Measurements from ENCODE around the gene BFSP1.

Gene BFSP1

GRCh38 chr20:17491488-17491887, 39.7 kb downstream of the BFSP1 start:
- TF ChIP-seq, protein P1, sequence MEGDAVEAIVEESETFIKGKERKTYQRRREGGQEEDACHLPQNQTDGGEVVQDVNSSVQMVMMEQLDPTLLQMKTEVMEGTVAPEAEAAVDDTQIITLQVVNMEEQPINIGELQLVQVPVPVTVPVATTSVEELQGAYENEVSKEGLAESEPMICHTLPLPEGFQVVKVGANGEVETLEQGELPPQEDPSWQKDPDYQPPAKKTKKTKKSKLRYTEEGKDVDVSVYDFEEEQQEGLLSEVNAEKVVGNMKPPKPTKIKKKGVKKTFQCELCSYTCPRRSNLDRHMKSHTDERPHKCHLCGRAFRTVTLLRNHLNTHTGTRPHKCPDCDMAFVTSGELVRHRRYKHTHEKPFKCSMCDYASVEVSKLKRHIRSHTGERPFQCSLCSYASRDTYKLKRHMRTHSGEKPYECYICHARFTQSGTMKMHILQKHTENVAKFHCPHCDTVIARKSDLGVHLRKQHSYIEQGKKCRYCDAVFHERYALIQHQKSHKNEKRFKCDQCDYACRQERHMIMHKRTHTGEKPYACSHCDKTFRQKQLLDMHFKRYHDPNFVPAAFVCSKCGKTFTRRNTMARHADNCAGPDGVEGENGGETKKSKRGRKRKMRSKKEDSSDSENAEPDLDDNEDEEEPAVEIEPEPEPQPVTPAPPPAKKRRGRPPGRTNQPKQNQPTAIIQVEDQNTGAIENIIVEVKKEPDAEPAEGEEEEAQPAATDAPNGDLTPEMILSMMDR (IDR thresholded peaks at IDR 0.05) = no peak

DNA sequence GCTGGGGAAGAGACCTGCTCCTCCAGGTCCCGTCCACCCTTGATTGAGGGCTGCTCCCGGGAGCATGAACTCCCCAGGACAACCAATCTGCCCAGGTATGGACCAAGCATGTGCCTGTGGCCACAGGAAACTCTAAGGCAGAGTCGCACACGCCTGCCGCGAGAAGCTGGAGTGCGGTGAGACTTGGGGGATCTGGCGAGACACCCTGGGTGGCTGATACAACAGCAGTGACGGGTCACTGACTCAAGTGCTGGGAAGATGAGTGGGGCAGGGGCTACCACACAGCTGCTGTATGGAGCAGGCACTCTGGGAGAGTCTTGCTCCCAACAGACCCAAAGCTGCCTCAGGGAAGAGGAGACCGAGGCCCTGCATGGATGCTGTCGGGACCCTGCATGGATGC, 40.1 kb downstream of the BFSP1 start:
- TF ChIP-seq, protein P1 (IDR thresholded peaks at IDR 0.05) = no peak

GRCh38 chr20:17490501-17490900, 40.7 kb downstream of the BFSP1 start:
- TF ChIP-seq, protein P1 (IDR thresholded peaks at IDR 0.05) = no peak

- TF ChIP-seq, protein P1 (IDR thresholded peaks at IDR 0.05) = no peak
These were observed 42.1 kb downstream of the BFSP1 start for GRCh38 chr20:17488916-17489600.

DNA sequence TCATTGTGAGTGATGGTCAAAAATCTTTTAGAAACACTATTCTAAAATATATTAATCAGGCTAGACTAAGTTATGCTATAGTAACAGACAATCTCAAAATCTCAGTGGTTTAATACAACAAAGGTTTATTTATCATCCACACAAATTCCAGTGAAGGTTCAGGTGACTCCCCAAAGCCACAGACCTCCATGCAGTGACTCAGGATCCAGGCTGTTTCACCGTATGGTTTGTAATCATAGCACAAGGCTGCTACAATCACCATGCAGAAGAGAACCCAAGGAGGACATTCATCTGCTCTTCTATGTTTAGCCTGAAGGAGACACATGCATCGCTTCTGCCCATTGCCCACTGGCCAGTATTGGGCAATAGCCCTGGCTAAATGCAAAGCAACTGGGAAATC, 46.2 kb downstream of the BFSP1 start:
- TF ChIP-seq, protein P1 (IDR thresholded peaks at IDR 0.05) = no peak

GRCh38 chr20:17482536-17482935, 48.6 kb downstream of the BFSP1 start:
- TF ChIP-seq, protein P1 (IDR thresholded peaks at IDR 0.05) = no peak

GRCh38 chr20:17481661-17482060, 49.5 kb downstream of the BFSP1 start:
- TF ChIP-seq, protein P1 (IDR thresholded peaks at IDR 0.05) = no peak

DNA sequence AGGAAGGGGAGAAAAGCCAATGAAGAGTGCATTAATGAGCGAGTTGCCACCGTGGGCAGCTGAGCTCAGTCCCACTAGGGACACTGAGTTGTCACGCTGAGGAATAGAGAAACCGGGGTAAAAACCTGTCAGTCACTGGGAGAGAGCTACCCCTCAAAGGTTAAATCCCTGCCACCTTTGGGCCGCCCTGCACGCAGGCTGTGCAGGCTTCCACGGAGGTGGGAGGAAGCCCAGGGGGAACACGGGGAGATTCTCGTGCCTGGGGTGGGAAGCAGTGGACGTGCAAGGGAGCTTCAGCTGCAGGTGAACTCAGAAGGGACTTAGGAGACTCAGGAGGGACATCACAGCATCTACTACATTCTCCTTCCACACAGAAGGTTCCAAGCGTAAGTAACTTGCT, 50.5 kb downstream of the BFSP1 start:
- TF ChIP-seq, protein P1 (IDR thresholded peaks at IDR 0.05) = no peak
